Measurements from ENCODE around the gene COL1A2. TPM values are rescaled to one million over a fixed set of nuclear protein-coding genes. Genes with fewer than 3 reads are reported as not detected.

The COL1A2 gene
- total RNA-seq, 3 donors from 2014 or later: 94.5 to 300 (median 113) TPM

GRCh38 chr7:94431176-94431575 lies 36.5 kb downstream of the COL1A2 start:
- Histone ChIP-seq H3K9me3 (no peaks in the 10 kb centered on the region), H3K27ac (no peak overlapping the region), H3K27me3 (no peaks in the 10 kb centered on the region), H3K4me3 (no peak overlapping the region), H3K4me1 (no peaks in the 10 kb centered on the region), H3K36me3 (peaks cover 5% of the 10 kb centered on the region)
- no peak for DNase-seq (ENCODE audit: low spot score in 2 of 2)
- intact Hi-C loops (cut with DNase I; ENCODE audit: low total_unique reads): no loop called here
- TF ChIP-seq CTCF (IDR thresholded peaks at IDR 0.05): no peak
- TF ChIP-seq POLR2A (IDR thresholded peaks at IDR 0.05): no peak
- TF ChIP-seq POLR2AphosphoS5 (IDR thresholded peaks at IDR 0.05): no peak

GRCh38 chr7:94431619-94432280 lies 37.1 kb downstream of the COL1A2 start:
- Histone ChIP-seq H3K4me3 (no peak overlapping the region), H3K27me3 (no peaks in the 10 kb centered on the region), H3K36me3 (peaks cover 5% of the 10 kb centered on the region), H3K27ac (no peak overlapping the region), H3K4me1 (no peaks in the 10 kb centered on the region), H3K9me3 (no peaks in the 10 kb centered on the region)
- TF ChIP-seq CTCF (IDR thresholded peaks at IDR 0.05) (no peak), POLR2AphosphoS5 (IDR thresholded peaks at IDR 0.05) (no peak), POLR2A (IDR thresholded peaks at IDR 0.05) (no peak)
- intact Hi-C loops (cut with DNase I; ENCODE audit: low total_unique reads): no loop called here
- DNase-seq (ENCODE audit: low spot score in 2 of 2): no peak

- H3K27me3 ChIP-seq: no peaks in the 10 kb centered on the region
- DNase-seq (ENCODE audit: low spot score in 2 of 2): no peak
- no peaks in the 10 kb centered on the region for H3K9me3 ChIP-seq
- no peak overlapping the region for H3K4me3 ChIP-seq
- H3K4me1 ChIP-seq: no peaks in the 10 kb centered on the region
- no peak overlapping the region for H3K27ac ChIP-seq
- peaks cover 5% of the 10 kb centered on the region for H3K36me3 ChIP-seq
- intact Hi-C loops (cut with DNase I; ENCODE audit: low total_unique reads): no loop called here
- TF ChIP-seq CTCF (IDR thresholded peaks at IDR 0.05): no peak
- TF ChIP-seq POLR2AphosphoS5 (IDR thresholded peaks at IDR 0.05): no peak
- TF ChIP-seq POLR2A (IDR thresholded peaks at IDR 0.05): no peak
Observed at GRCh38 chr7:94432281-94432670, 37.6 kb downstream of the COL1A2 start.

GRCh38 chr7:94432817-94433216 lies 38.1 kb downstream of the COL1A2 start:
- Histone ChIP-seq H3K27ac (no peak overlapping the region), H3K4me3 (no peak overlapping the region), H3K36me3 (peaks cover 5% of the 10 kb centered on the region), H3K9me3 (no peaks in the 10 kb centered on the region), H3K4me1 (no peaks in the 10 kb centered on the region), H3K27me3 (no peaks in the 10 kb centered on the region)
- TF ChIP-seq POLR2A (IDR thresholded peaks at IDR 0.05) (no peak), POLR2AphosphoS5 (IDR thresholded peaks at IDR 0.05) (no peak), CTCF (IDR thresholded peaks at IDR 0.05) (no peak)
- DNase-seq (ENCODE audit: low spot score in 2 of 2): no peak
- intact Hi-C loops (cut with DNase I; ENCODE audit: low total_unique reads): no loop called here

- DNase-seq (ENCODE audit: low spot score in 2 of 2): no peak
- Histone ChIP-seq H3K4me3 (no peak overlapping the region), H3K4me1 (no peaks in the 10 kb centered on the region), H3K27ac (no peak overlapping the region), H3K36me3 (peaks cover 5% of the 10 kb centered on the region), H3K9me3 (no peaks in the 10 kb centered on the region), H3K27me3 (no peaks in the 10 kb centered on the region)
- TF ChIP-seq CTCF (IDR thresholded peaks at IDR 0.05): no peak
- TF ChIP-seq POLR2A (IDR thresholded peaks at IDR 0.05): no peak
- no peak for TF ChIP-seq POLR2AphosphoS5 (IDR thresholded peaks at IDR 0.05)
- intact Hi-C loops (cut with DNase I; ENCODE audit: low total_unique reads): no loop called here
Observed at GRCh38 chr7:94433224-94433623, 38.5 kb downstream of the COL1A2 start.
